ENCODE data around the gene PIP5K1C. TPM values are rescaled to one million over a fixed set of nuclear protein-coding genes. Genes with fewer than 3 reads are reported as not detected.

Gene PIP5K1C
- polyA plus RNA-seq, 1 donor from 2014 or later = 7.1 TPM

- H4K20me1 ChIP-seq (ENCODE audit: insufficient read depth) = no peaks in the 10 kb centered on the region
- H3K27ac ChIP-seq (ENCODE audit: low read length) = no peak overlapping the region
- H3K36me3 ChIP-seq (ENCODE audit: insufficient read depth, low read length) = no peaks in the 10 kb centered on the region
- H3K4me3 ChIP-seq (ENCODE audit: low read length) = no peak overlapping the region
- H3K9me3 ChIP-seq (ENCODE audit: low read length) = no peaks in the 10 kb centered on the region
- no peak overlapping the region for H3K9ac ChIP-seq (ENCODE audit: low read length)
- TF ChIP-seq REST (IDR thresholded peaks at IDR 0.05; ENCODE audit: borderline replicate concordance) (no peak), POLR2AphosphoS5 (IDR thresholded peaks at IDR 0.05) (no peak)
- no peak overlapping the region for H2AFZ ChIP-seq (ENCODE audit: low read depth, low read length)
- H3K4me2 ChIP-seq (ENCODE audit: low read length) = no peak overlapping the region
- H3K9me2 ChIP-seq (ENCODE audit: insufficient read depth, low read length) = no peaks in the 10 kb centered on the region
- no peaks in the 10 kb centered on the region for H3K79me2 ChIP-seq (replicated peaks; ENCODE audit: insufficient read depth, low read length)
- no peaks in the 10 kb centered on the region for H3K27me3 ChIP-seq (ENCODE audit: insufficient read depth, low read depth, low read length)
- H3F3A ChIP-seq (ENCODE audit: insufficient read depth, low read length, poor library complexity, severe bottlenecking) = no peaks in the 10 kb centered on the region
These were observed 107.1 kb downstream of the PIP5K1C start for GRCh38 chr19:3593156-3593555.

GRCh38 chr19:3591876-3592613, 108.2 kb downstream of the PIP5K1C start:
- H3K36me3 ChIP-seq (ENCODE audit: insufficient read depth, low read length) = no peaks in the 10 kb centered on the region
- H3K4me2 ChIP-seq (ENCODE audit: low read length) = no peak overlapping the region
- H2AFZ ChIP-seq (ENCODE audit: low read depth, low read length) = no peak overlapping the region
- H3K9me3 ChIP-seq (ENCODE audit: low read length) = no peaks in the 10 kb centered on the region
- no peak overlapping the region for H3K9ac ChIP-seq (ENCODE audit: low read length)
- TF ChIP-seq EP300 (conservative IDR thresholded peaks at IDR 0.05; ENCODE audit: poor library complexity, severe bottlenecking) = no peak
- no peak for TF ChIP-seq SMC3 (conservative IDR thresholded peaks at IDR 0.05; ENCODE audit: poor library complexity)
- H3F3A ChIP-seq (ENCODE audit: insufficient read depth, low read length, poor library complexity, severe bottlenecking) = no peaks in the 10 kb centered on the region
- H3K27ac ChIP-seq (ENCODE audit: low read length) = no peak overlapping the region
- H3K27me3 ChIP-seq (ENCODE audit: insufficient read depth, low read depth, low read length) = peaks cover under 1% of the 10 kb centered on the region
- no peaks in the 10 kb centered on the region for H4K20me1 ChIP-seq (ENCODE audit: insufficient read depth)
- H3K9me2 ChIP-seq (ENCODE audit: insufficient read depth, low read length) = no peaks in the 10 kb centered on the region
- no peak overlapping the region for H3K4me3 ChIP-seq (ENCODE audit: low read length)
- no peaks in the 10 kb centered on the region for H3K79me2 ChIP-seq (replicated peaks; ENCODE audit: insufficient read depth, low read length)

GRCh38 chr19:3590991-3591659, 109.1 kb downstream of the PIP5K1C start:
- Histone ChIP-seq H3K36me3 (ENCODE audit: insufficient read depth, low read length) (no peaks in the 10 kb centered on the region), H3K9me2 (ENCODE audit: insufficient read depth, low read length) (no peaks in the 10 kb centered on the region), H3K27ac (ENCODE audit: low read length) (no peak overlapping the region), H3K9ac (ENCODE audit: low read length) (no peak overlapping the region), H3K9me3 (ENCODE audit: low read length) (no peaks in the 10 kb centered on the region), H3F3A (ENCODE audit: insufficient read depth, low read length, poor library complexity, severe bottlenecking) (no peaks in the 10 kb centered on the region), H4K20me1 (ENCODE audit: insufficient read depth) (no peaks in the 10 kb centered on the region), H3K4me3 (ENCODE audit: low read length) (no peak overlapping the region), H3K27me3 (ENCODE audit: insufficient read depth, low read depth, low read length) (peaks cover 10% of the 10 kb centered on the region), H3K79me2 (replicated peaks; ENCODE audit: insufficient read depth, low read length) (no peaks in the 10 kb centered on the region), H3K4me2 (ENCODE audit: low read length) (no peak overlapping the region), H2AFZ (ENCODE audit: low read depth, low read length) (no peak overlapping the region)
- TF ChIP-seq MXI1 (conservative IDR thresholded peaks at IDR 0.05; ENCODE audit: poor library complexity, severe bottlenecking) (no peak), SMC3 (conservative IDR thresholded peaks at IDR 0.05; ENCODE audit: poor library complexity) (no peak), CTCF (IDR thresholded peaks at IDR 0.05; ENCODE audit: poor library complexity, severe bottlenecking) (no peak), EZH2 (IDR thresholded peaks at IDR 0.05; ENCODE audit: borderline replicate concordance, insufficient read depth, low read length, poor library complexity, severe bottlenecking) (no peak), REST (IDR thresholded peaks at IDR 0.05; ENCODE audit: borderline replicate concordance) (no peak), RAD21 (conservative IDR thresholded peaks at IDR 0.05) (no peak), POLR2AphosphoS5 (IDR thresholded peaks at IDR 0.05) (no peak)
